Measurements from ENCODE around the gene KRTAP4-4.

DNA sequence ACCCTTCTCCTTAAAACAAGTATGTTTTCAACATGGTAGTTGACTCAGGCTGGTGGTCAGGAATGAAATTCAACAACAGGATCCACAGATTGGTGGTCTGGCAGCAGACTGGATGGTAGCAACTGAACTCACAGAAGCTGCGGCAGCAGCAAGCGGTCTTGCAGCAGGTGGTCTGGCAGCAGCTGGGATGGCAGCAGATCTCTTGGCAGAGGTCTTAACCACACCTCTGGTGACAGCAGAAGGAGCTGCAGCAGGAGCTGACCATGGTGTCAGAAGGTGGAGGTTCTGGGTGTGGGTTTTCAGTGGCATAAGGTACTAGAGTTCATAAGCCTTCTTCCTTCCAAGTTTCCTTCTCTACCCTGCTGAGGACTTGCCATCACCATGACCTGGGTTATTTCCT is 26.3 kb upstream of the KRTAP4-4 start:
- TF ChIP-seq GATA2 (IDR thresholded peaks at IDR 0.05; ENCODE audit: low read depth, low read length) (no peak), GATA3 (IDR thresholded peaks at IDR 0.05; ENCODE audit: low read depth, low read length) (no peak)

Measured in SH-SY5Y (cell line).